H1 (cell line): Measurements from ENCODE around the gene AMN.

Experiments
- BRCA1 ChIP-seq: IDR thresholded peaks from 2 replicates; pipeline ENCODE4 v1.6.1; 2012; ENCODE audit warnings: low read depth, low read length, improper control_type of control experiment
- CREB1 ChIP-seq: IDR thresholded peaks from 2 replicates; pipeline ENCODE4 v1.6.1; 2012; ENCODE audit warnings: inconsistent platforms

GRCh38 chr14:102971836-102972606 lies 49.6 kb downstream of the AMN start:
- TF ChIP-seq BRCA1 (no peak), CREB1 (no peak)
